ENCODE measurements around the gene RSBN1L. TPM values are rescaled to one million over a fixed set of nuclear protein-coding genes. Genes with fewer than 3 reads are reported as not detected.

Gene RSBN1L
- polyA plus RNA-seq, 1 donor (not counting 4 experiments of a cell fraction or from before 2014, with no cell fraction given): 9.6 TPM

DNA sequence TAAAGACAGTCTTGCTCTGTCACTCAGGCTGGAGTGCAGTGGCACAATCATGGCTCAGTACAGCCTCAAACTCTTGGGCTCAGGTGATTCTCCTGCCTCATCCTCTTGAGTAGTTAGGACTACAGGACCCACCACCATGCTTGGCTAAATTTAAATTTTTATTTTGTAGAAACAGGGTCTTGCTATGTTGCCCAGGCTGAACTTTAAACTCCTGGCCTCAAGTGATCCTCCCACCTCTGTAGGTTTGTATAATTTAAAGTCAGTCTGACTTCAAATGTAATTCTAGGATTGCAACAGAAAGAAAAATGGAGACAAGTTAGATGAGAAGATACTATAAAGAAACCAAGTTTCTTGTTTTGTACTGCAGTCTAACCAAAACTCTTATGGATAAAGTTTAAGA, 90.5 kb downstream of the RSBN1L start:
- no peak for FAIRE-seq
- no peaks in the 10 kb centered on the region for H3K36me3 ChIP-seq (ENCODE audit: control insufficient read depth in 2 of 2, extremely low read depth in 1 of 2, insufficient read depth in 2 of 2, low read length in 2 of 2)
- H4K20me1 ChIP-seq (ENCODE audit: control insufficient read depth, extremely low read depth, insufficient read depth, low read length): no peaks in the 10 kb centered on the region
- H3K4me2 ChIP-seq (ENCODE audit: control insufficient read depth, extremely low read depth, insufficient read depth, low read depth, low read length): no peak overlapping the region
- H2AFZ ChIP-seq (ENCODE audit: control insufficient read depth, low read length): no peak overlapping the region
- no peaks in the 10 kb centered on the region for H3K4me1 ChIP-seq (ENCODE audit: control insufficient read depth, extremely low read depth, insufficient read depth, low read length)
- dilution Hi-C loops (cut with MboI; ENCODE audit: extremely low pct_ligation_motif_present, low sequenced_read_pairs): no loop called here
- no peaks in the 10 kb centered on the region for H3K79me2 ChIP-seq (ENCODE audit: control insufficient read depth, insufficient read depth, low read length)
- no peak for DNase-seq (ENCODE audit: low read depth, low spot score)
- no peak overlapping the region for H3K4me3 ChIP-seq (ENCODE audit: control insufficient read depth in 2 of 3, extremely low read depth in 1 of 3, insufficient read depth in 2 of 3, low read depth in 1 of 3, low read length in 3 of 3)
- H3K27ac ChIP-seq (ENCODE audit: control insufficient read depth, insufficient read depth, low read length): no peak overlapping the region
- no peaks in the 10 kb centered on the region for H3K9me3 ChIP-seq (ENCODE audit: control insufficient read depth, low read depth, low read length)
- H3K27me3 ChIP-seq (ENCODE audit: control insufficient read depth, extremely low read depth, insufficient read depth, low read length): no peaks in the 10 kb centered on the region
- TF ChIP-seq, protein P1, sequence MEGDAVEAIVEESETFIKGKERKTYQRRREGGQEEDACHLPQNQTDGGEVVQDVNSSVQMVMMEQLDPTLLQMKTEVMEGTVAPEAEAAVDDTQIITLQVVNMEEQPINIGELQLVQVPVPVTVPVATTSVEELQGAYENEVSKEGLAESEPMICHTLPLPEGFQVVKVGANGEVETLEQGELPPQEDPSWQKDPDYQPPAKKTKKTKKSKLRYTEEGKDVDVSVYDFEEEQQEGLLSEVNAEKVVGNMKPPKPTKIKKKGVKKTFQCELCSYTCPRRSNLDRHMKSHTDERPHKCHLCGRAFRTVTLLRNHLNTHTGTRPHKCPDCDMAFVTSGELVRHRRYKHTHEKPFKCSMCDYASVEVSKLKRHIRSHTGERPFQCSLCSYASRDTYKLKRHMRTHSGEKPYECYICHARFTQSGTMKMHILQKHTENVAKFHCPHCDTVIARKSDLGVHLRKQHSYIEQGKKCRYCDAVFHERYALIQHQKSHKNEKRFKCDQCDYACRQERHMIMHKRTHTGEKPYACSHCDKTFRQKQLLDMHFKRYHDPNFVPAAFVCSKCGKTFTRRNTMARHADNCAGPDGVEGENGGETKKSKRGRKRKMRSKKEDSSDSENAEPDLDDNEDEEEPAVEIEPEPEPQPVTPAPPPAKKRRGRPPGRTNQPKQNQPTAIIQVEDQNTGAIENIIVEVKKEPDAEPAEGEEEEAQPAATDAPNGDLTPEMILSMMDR (optimal IDR thresholded peaks at IDR 0.05 in 1 of 3, IDR thresholded peaks at IDR 0.05 in 1 of 3, conservative IDR thresholded peaks at IDR 0.05 in 1 of 3; ENCODE audit: extremely low read depth in 1 of 3, insufficient read depth in 2 of 3, low read length in 3 of 3): no peak
- no peak for TF ChIP-seq EZH2 (IDR thresholded peaks at IDR 0.05; ENCODE audit: low read length)
- no peaks in the 10 kb centered on the region for H3K9me1 ChIP-seq (ENCODE audit: control insufficient read depth, extremely low read depth, insufficient read depth, low read length)
- no peak overlapping the region for H3K9ac ChIP-seq (ENCODE audit: control insufficient read depth, extremely low read depth, insufficient read depth, low read length)

DNA sequence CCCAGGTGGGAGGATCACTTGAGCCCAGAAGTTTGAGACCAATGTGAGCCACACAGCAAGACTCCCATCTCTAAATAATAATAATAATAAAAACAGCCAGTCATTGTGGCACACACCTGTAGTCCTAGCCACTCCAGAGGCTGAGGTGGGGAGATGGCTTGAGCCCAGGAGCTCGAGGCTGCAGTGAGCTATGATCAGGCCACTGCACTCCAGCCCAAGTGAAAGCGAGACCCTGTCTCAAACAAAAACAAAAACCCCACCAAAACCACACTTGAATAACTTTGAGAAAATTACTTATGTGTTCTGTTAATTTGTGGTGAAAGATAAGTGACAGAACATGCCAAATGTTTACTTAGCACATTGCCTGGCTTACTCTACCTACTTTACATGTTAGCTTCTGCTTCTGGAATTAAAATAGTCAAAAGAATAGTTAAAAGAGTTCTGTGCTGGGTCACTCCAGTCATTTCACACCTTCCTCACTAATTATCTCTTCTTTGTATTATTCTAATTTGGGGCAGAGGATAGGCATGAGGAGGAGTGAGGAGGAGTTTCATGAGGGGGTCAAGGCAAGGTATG, 92.2 kb downstream of the RSBN1L start:
- Histone ChIP-seq H4K20me1 (ENCODE audit: control insufficient read depth, extremely low read depth, insufficient read depth, low read length) (no peaks in the 10 kb centered on the region), H3K36me3 (ENCODE audit: control insufficient read depth in 2 of 2, extremely low read depth in 1 of 2, insufficient read depth in 2 of 2, low read length in 2 of 2) (no peaks in the 10 kb centered on the region), H3K79me2 (ENCODE audit: control insufficient read depth, insufficient read depth, low read length) (no peaks in the 10 kb centered on the region), H2AFZ (ENCODE audit: control insufficient read depth, low read length) (no peak overlapping the region), H3K27me3 (ENCODE audit: control insufficient read depth, extremely low read depth, insufficient read depth, low read length) (no peaks in the 10 kb centered on the region), H3K4me2 (ENCODE audit: control insufficient read depth, extremely low read depth, insufficient read depth, low read depth, low read length) (no peak overlapping the region), H3K4me3 (ENCODE audit: control insufficient read depth in 2 of 3, extremely low read depth in 1 of 3, insufficient read depth in 2 of 3, low read depth in 1 of 3, low read length in 3 of 3) (no peak overlapping the region), H3K4me1 (ENCODE audit: control insufficient read depth, extremely low read depth, insufficient read depth, low read length) (no peaks in the 10 kb centered on the region), H3K9ac (ENCODE audit: control insufficient read depth, extremely low read depth, insufficient read depth, low read length) (no peak overlapping the region), H3K9me3 (ENCODE audit: control insufficient read depth, low read depth, low read length) (no peaks in the 10 kb centered on the region), H3K9me1 (ENCODE audit: control insufficient read depth, extremely low read depth, insufficient read depth, low read length) (no peaks in the 10 kb centered on the region), H3K27ac (ENCODE audit: control insufficient read depth, insufficient read depth, low read length) (no peak overlapping the region)
- TF ChIP-seq, protein P1 (optimal IDR thresholded peaks at IDR 0.05 in 1 of 3, IDR thresholded peaks at IDR 0.05 in 1 of 3, conservative IDR thresholded peaks at IDR 0.05 in 1 of 3; ENCODE audit: extremely low read depth in 1 of 3, insufficient read depth in 2 of 3, low read length in 3 of 3): no peak
- TF ChIP-seq EZH2 (IDR thresholded peaks at IDR 0.05; ENCODE audit: low read length): no peak
- DNase-seq (ENCODE audit: low read depth, low spot score): no peak
- no peak for FAIRE-seq
- dilution Hi-C loops (cut with MboI; ENCODE audit: extremely low pct_ligation_motif_present, low sequenced_read_pairs): no loop called here

Measured in keratinocyte (primary cell).